CD4-positive, alpha-beta T cell treated with Interleukin-1 beta for 1 hour (primary cell): ENCODE results near the gene ALX3.

Source experiments
- DNase-seq, 2 donors: peaks; one replicate each; pipeline ENCODE4 v3.0.0-alpha.2; 2020 to 2022

Gene ALX3

DNA sequence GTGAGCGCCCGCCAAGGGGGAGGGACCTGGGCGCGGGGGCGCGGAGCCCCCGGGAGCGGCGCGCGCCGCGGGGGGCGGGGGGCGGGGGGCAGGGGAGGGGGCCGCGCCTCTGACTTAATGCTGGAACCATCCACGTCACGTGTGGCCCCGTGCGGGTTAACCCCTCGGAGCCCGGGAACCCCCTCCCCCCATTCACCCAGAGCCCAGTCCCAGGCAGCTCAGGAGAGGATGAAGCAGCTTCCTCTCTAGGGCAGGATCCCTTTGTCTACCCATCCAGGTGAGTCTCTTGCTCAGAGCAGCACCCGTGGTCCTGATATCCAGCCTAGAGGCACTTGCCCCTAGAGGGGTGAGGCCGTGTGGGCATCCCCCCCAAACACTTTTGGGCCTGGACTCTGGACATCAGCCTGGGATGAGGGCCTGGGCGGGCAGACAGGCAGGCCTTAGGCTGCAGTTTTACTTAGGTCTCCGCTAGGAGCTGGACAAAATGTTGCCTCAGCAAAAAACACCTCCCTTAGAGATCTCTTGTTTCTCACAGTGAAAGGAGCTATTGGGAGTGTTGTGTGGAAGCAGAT is at the start of gene ALX3:
TSS of gene ALX3 (minus strand) at position 2 of the 572 bp plus-strand sequence. CDS start 60 bp downstream, outside the sequence.
- DNase-seq, result no peak

DNA sequence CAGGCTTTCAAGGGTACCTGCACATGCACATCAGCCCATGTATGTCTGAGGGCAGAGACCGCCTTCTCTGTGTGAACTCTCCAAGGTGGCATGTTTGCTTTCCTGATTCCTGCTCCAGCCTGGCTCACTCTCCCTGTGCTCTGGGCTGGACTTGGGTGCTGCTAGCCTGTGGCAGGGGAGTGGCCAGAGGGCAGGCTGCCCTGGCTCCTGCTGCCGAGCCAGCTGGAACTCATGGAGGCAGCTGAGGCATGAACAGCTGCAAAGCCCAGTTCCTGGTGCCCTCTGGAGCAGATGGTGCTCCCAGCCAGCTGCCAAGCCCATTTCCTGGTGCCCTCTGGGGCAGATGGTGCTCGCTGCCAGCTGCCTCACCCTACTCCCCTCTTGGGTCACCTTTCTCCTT is 49.4 kb upstream of the ALX3 start:
- DNase-seq, result no peak

DNA sequence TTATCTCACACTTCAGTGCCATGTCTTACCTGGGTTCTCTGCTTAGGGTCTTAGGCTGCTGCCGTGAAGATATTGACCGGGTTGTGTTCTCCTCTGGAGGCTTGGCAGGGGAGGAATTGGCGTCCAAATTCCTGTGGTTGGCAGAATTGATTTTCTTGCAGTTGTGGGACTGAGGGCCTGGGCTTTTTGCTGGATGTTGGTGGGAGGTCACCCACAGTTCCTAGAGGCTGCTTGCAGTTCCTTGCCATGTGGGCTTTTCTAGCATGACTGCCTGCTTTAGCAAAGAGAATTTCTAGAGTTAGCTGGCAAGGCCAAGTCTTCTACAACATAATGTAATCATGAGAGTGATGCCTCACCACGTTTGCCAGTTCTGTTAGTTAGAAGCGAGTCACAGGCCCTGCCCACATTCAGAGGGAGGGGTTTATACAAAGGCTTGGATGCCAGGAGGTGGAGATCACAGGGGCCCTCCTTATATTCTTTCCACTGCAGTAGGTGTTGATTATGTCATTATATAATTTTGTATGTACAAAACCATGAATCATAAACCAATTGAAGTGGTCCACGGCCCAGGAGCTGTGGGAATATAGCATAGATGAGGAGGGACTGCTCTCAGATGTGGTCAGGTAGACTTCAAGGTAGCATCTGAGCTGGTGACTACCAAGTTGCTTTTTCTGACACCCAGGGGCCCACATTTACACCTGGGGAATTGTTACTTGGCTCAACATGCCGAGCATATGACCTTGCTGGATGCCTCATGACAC is 48.3 kb upstream of the ALX3 start:
- no peak for DNase-seq

DNA sequence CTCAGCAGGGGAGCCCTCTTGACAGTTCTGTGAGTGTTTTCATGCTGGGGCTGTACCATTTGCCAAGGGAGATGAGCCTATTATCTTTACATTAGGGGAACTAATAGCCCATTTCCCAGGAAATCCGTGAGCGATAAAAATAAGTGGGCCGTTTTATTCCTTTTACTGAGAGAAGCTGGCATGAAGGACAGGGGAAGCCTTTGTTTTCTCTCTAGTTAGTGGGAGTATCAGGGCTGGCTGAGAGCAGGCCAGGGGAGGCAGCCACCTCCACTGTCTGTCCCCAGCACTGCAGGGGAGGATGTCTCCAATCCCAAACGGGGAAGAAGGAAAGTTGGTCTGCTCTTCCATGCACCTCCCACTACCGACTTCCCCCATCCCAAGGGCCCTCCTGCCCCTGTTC is 44.3 kb upstream of the ALX3 start:
- no peak for DNase-seq

DNA sequence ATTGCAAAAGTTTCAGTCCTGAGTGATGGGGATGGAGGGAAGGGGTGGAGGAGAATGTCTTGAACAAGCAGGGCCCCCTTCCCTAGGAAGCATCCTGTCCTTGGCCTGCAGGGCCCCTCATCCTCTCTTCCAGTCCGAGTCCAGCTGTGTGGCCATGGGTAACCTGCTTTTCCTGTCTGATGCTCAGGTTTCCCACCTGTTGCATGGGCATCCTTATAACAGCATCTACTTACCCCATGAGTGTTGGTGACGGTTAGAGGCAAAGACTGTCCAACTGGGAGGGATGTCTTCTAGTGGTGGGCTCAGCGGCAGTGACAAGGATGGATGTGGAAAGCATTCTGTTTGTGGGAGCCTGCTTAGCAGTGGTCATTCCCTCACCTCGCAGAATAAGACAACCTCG is 43.7 kb upstream of the ALX3 start:
- DNase-seq, result no peak

DNA sequence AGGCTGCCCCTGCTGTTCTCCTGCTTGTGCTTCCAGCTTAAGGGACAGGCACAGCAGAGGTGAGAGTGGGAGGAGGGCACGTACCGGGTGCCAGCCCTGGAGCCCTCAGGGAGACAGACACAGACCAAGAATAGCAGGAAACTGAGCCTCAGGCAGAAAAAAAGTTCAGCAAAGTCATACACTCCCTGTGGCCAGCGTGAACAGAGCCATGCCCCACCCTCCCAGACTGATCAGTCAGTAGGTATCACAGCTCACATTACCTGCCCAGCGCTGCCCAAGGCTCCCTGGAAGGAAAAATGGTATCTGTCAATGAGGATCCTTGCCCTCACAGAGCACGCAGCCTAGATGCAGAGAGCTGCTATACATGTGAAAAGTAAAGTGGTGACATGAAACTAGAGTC is 43.1 kb upstream of the ALX3 start:
- no peak for DNase-seq

DNA sequence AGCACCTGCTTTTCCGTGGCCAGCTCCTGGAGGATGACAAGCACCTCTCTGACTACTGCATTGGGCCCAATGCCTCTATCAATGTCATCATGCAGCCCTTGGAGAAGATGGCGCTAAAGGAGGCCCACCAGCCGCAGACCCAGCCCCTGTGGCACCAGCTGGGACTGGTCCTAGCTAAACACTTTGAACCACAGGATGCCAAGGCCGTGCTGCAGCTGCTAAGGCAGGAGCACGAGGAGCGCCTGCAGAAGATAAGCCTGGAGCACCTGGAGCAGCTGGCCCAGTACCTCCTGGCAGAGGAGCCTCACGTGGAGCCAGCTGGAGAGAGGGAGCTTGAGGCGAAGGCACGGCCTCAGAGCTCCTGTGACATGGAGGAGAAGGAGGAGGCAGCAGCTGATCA is 42.2 kb upstream of the ALX3 start:
- no peak for DNase-seq

DNA sequence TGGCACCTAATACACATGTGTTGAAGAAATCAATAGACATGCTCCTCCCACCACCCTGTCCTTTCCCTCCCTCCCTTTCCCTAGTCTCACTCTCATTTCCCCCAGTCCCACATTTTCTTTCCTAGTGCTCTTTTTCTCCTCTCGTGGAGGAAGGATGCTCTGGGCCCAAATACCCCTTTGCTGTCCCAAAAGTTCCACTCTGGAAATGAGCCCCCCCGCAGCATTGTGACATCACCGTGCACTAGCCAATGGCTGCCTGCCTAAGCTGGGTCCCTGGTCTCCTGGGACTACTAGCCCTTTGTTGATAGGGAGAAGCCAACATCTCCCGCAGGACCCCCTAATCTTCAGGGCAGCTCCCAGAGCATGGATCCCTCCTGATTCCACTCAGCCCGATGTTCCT is 41.7 kb upstream of the ALX3 start, which contains the start of gene UBL4B:
TSS of gene UBL4B (plus strand) at position 301 of the 400 bp plus-strand sequence. CDS start at position 393, 92 bp downstream.
- DNase-seq, result no peak

DNA sequence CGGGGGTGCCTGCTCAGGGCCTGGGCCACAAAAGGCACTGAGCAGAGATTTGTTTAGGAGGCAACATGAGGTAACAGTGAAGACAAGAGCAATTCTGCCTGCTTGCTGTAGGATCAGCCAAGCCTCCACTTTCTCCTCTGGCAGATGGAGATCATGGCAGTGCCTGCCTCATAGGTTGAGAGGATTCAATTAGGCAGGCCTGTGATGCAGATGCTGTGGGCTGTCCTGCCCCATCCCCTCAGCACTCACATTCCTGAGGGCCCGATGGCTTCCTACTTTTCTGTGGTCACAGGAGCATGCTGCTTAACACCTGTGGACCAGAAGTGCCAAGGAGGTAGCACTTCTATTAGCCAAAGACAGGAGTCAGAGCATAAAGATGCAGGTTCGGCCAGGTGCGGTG is 40.6 kb upstream of the ALX3 start:
- no peak for DNase-seq

DNA sequence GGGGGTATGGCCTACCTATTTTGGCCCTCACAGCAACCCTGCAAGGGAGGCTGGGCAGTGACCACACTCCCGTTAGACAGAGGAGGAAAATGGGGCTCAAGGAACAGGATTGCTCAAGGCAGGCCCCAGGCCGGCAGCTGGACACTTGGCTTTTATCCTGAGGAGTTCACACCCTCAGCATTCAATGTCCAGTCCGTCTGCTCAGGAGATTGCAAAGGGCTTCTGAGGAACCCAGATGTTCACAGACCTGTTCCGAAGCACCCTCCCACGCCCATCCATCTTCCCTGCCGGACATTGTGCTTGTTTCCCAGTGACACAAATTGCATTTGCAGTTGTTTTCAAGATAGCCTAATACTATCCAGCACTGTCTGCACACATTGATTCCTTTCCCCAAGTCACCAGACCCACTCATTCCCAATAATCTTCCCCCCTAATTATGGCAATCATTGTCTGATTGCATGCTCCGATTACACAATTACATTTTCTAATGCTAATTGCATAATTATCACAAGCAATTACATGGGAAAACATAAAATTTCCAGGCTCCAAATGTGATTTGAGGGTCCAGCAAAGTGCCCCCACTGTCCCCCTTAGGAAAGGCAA is 37.5 kb upstream of the ALX3 start:
- DNase-seq, result no peak

DNA sequence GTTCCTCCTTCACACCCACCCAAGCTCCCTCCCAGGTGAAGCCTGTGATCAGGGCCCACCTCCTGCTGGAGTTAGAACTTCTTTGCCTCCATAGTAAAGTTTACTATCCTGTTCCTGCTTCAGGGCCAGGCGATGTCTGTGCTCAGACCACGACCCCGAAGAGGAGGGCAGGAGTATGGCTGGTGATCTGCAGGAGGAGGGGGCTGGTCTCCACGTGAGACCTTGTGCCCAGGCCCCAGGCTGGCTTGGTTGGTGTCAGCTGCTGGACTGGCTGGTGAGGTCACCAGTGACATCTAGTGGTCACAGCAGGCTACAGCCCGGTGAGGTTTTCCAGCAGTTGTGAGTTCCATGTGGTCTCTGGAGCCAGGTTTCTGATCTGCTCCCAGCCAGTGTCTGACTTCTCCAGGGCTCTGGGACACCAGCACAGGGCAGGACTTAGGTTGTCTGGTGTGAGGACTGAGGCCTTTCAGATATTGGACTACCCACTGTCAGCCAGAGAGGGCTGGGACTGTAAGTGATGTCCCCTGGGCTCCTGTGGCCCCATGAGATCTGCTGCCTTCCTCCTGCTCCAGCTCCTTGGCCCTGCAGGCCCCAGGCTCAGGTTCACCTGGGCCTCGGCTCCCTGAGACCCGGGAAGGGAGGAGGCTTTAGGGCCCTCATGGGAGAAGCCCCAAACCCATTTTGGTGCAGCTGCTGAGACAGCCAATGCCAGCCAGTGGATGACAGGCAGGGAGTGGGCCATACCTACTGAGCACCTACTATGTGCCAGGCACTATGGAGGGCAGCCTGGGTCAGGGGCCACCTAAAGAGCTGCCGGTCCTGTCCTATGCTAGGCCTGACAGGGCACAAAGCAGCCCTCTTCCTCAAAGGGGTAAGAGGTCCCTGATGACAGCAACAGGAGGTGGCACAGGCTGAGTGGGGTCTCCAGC is 35.8 kb upstream of the ALX3 start:
- DNase-seq, result peak; percentile 60 to 62

DNA sequence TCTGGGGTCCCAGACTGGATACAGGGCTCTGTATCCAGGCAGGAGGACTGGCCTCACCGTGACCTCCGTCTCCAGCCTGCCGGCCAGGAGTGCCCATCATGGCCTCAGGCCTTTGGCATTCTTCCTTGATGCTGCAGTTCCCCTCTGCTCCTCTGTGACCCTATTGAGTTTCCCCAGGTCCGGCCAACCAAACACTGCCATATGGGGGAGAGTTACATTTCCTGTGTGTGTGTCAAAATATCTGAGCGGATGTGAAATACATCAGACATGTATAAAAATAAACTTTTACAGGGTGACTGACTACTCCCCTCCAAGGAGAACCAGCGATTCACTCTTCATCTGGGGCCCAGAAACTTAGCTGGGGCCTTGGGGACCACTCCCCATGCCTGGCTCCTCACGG is 31.6 kb upstream of the ALX3 start:
- no peak for DNase-seq

DNA sequence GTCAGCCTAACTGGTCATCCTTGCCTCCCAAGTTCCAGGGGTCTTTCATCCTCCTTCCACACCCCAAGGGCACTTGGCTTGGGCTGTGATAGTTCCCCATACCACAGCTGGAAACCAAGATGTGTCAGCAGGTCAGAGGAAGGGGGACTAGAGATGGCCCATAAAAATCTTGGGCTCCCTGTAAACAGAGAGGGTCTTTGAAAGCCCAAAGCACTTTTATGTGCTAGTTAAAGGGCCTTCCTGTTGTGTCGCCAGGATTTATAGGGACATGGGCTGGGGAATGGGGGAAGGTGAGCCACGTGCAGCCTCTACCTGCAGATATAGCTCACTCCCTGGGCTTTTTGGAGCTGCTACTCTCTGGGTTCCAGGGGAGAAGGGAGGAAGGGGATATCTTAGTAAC is 29.9 kb upstream of the ALX3 start:
- no peak for DNase-seq

DNA sequence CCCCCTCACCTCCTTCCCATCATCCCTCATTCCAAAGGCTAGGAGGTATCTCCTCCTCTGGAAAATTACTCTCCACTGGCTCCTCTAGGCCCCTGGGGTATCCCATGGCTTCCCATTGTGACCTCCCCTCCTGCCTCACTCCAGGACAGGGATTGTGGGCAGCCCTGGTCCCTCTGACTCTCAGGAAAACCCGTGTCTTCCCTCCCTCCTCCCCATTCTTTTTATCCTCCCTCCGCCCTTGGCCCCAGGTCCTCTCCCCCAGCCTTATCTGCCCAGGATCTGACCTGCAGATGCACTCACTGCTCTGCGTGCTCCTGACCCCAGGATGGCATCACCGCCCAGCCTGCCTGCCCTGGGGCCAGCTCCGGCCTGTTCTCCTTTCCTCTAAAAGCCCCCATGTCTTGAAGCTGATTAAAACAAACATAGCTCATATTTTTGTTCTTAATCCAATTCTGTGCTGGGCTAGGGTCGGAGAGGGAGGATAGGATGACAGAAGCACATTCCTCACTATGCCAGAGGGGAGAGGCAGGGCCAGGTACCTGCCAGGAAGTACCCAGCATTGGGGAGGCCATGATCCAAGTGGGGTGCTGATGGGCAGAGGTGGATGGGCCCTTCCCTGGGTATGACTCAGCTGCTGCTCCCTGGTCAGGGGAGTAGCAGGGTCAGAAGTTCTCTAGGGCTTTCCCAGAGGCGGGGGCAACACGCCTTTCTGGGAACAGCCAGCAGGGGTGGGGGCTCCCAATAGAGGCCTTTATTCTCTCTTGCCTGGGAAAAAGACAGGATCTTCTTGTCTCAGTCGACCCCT is 28.0 kb upstream of the ALX3 start:
- DNase-seq, result no peak

DNA sequence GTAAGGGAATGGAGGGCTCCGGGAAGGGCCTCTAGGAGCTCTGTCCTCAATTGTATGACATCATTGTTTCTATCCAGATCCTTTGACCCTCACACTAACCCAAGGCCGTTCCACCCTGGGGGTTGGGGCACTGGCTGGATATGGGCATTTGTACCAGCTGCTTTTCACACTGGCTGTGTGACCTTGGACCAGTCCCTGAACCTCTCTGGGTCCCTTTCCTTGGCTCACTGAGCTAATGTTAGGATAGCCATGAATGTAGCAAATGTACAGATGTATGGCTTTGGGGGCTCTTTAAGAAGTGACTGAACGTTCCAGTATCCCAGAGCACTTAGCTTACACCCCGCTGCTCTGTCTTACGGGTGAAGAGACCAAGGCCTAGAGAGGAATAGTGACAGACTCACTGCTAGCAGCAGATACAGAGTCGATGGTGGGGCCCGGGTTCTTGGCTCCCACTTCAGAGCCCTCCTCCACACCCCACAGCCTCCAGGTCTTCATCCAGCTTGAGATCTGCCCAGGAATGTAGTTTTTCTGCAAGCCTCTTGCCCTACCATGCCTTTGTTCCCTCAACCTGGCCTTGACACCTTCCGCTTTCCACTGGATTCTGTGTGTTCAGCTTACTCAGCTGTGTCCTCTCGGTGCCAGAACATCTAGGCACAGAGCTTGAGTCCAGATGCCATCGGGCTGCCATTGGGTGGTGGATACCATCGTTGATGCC is 27.2 kb upstream of the ALX3 start:
- no peak for DNase-seq

DNA sequence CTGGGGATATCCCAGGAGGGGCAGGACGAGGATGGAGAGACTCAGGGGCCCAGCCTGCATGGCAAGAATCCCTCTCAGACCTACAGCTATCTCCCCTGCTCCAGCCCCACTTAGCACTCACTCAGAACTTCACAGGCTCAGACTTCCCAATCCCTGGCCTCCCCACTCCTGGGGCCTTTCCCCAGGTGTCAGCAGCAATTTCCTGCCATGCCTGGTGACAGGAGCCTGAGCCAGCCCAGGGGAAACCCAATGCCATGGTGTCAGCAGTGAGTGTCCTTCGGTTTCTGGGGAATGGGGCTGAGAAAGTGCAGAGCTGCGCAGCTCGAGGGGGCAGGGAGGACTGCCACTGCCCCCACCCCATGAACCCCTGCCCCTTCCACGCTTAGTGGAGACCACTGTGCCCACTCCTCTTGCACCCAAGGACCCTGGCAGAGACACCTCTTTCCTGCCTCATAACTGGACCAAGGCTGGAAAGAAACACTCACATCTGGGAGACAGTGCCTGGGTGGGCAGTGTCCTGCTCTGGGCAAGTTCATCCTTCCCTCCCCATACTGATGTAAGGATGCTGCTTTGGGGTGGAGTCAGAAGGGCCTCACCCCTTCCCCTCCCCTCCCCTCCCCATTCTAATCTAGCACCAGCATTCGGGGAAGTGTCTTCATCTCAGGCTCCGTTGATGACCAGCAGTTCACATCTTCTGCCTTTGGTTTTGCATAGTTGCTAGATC is 24.6 kb upstream of the ALX3 start:
- DNase-seq, result no peak

DNA sequence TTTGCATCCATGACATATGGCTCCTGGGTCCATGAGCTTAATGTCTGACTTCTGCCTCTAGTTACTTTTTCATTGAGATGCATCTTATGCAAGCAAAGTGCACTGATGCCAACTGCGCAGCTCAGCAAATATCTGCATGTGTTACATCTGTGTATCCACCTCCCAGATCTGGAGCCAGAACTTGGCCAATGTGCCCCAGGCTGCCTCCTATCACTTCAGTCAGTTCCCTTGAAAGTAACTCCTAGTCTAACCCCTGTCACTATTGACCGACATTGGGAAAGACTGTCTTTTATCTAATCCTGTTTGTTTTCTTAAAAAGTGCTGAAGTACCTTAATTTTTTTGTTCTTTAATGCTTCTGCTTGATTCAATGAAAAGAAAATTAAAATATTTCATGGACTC is 22.5 kb upstream of the ALX3 start:
- no peak for DNase-seq

DNA sequence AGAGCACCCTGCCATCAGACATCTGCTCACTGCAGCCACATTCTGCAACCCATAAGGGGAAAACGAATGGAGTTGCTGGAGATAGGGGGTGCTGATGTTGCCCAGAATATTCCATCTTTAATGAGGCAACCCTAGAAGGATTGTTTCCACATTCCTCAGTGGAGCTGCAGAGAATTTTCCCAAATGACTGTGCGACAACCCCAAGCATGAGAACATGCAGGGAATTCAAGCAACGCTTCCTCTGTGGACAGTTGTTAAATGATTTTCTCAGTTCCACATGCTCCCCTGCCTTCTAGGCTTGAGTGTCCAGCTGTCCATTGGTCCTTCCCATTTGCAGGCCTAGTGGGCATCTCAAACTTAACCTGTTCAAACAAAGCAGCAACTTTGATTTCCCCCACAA is 21.3 kb upstream of the ALX3 start:
- no peak for DNase-seq

DNA sequence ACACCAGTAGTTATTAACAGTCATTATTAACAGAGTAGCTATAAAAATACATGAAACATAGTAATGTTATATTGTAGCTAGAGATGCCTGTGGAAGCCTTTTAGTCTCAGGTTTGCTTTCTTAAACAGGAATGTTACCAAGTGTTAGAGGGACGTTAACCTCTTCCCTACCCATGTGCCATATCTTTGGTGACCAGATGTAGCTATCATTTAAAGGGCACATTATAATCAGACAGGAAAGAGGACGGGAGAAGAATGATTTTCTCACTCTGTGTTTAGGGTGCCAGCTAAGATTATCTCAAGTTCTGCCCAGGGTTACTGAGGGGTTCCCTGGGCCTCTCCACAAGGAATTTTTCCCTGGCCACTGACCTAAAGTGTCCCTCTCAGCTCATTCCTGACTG is 20.9 kb upstream of the ALX3 start:
- DNase-seq, result no peak

DNA sequence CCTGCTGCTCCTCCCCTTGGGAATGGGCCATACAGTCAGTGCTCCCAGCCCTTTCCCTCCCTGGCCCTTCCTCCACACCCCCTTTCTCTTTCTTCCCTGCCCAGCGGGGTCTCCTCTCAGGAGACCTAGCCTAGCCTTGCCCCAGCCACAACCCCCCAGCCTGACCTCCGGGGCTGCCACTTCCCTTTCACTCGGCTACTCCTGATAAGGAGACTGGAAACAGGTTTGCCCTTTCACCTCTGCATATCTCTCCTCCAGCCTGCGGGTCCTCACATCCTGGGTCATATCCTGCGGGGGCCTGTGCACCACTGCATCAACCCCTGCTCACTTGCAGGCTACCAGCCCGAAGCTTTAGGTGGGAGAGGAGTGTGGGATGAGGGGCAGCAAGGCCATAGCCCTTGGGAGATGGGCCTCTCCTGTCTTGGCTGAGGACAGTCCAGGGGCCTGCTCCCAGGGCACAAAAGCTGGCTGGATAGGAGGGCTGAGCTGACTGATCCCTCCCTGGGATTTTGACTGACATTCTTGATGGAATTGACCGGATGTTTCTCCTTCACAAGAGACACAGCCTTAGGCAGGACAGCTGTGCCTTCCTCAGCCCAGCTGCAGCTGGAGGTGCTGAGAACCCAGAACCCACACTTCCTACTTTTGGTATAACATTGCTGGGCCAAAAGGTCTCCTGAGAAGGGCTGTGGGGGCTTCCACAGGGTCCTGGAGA is 19.2 kb upstream of the ALX3 start:
- DNase-seq, result no peak
